BLaER1 (cell line): Measurements from ENCODE around the gene KRTAP21-1.
"Not testable (repeated sequence)": the region's sequence is repeated elsewhere in the genome, so short reads cannot be mapped to it uniquely, and the experiment has no call there.

Experiments
- H3K27ac ChIP-seq: shearing (Covaris generic); formaldehyde crosslinking; 2 replicates; pipeline ENCODE4 v1.8.1; 2022
- H3K27me3 ChIP-seq: shearing (Covaris generic); formaldehyde crosslinking; 2 replicates; pipeline ENCODE4 v1.8.1; 2022
- H3K36me3 ChIP-seq: shearing (Covaris generic); formaldehyde crosslinking; 2 replicates; pipeline ENCODE4 v1.8.1; 2022
- H3K4me1 ChIP-seq: shearing (Covaris generic); formaldehyde crosslinking; 2 replicates; pipeline ENCODE4 v1.8.1; 2022
- H3K4me2 ChIP-seq: shearing (Covaris generic); formaldehyde crosslinking; 2 replicates; pipeline ENCODE4 v1.8.1; 2022
- H3K4me3 ChIP-seq: shearing (Covaris generic); formaldehyde crosslinking; 2 replicates; pipeline ENCODE4 v1.8.1; 2022
- H3K9ac ChIP-seq: shearing (Covaris generic); formaldehyde crosslinking; 2 replicates; pipeline ENCODE4 v1.8.1; 2022
- H3K9me3 ChIP-seq: shearing (Covaris generic); formaldehyde crosslinking; 2 replicates; pipeline ENCODE4 v1.8.1; 2022
- H4K20me1 ChIP-seq: shearing (Covaris generic); formaldehyde crosslinking; 2 replicates; pipeline ENCODE4 v1.8.1; 2022
- Cebpa-rat ChIP-seq: shearing (Covaris generic); IDR thresholded peaks from 2 replicates; pipeline ENCODE4 v1.8.1; 2022

Gene KRTAP21-1

GRCh38 chr21:30755328-30755727, at the start of gene KRTAP21-1:
TSS of gene KRTAP21-1 (minus strand) at chr21:30755428. CDS start at chr21:30755378, 50 bp downstream.
- not testable (repeated sequence) for H3K4me1 ChIP-seq, H3K9me3 ChIP-seq

DNA sequence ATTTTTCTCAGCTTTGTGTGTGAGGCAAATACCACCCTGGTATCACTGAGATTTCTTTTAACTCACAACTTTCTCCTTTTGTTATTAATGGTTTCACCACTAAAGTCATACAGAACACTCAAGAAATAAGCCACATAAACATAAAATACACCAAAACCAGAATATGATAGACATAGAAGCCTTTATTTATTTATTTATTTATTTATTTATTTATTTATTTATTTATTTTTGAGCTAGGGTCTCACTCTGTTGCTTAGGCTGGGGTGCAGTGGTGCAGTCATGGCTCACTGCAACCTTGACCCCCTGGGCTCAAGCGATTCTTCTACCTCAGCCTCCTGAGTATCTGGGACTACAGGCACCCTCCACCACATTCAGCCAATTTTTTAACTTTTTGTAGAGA, 45.4 kb upstream of the KRTAP21-1 start:
- no peak overlapping the region for H3K27ac ChIP-seq
- H3K36me3 ChIP-seq: no peaks in the 10 kb centered on the region
- H3K4me3 ChIP-seq: no peak overlapping the region
- H4K20me1 ChIP-seq: no peaks in the 10 kb centered on the region
- H3K27me3 ChIP-seq: no peaks in the 10 kb centered on the region
- H3K9ac ChIP-seq: no peak overlapping the region
- H3K4me2 ChIP-seq: no peak overlapping the region
- H3K4me1 ChIP-seq: no peaks in the 10 kb centered on the region
- no peaks in the 10 kb centered on the region for H3K9me3 ChIP-seq
- TF ChIP-seq Cebpa-rat: no peak

More at GRCh38 chr21:30755328-30755727, at the start of gene KRTAP21-1:
- H3K27ac ChIP-seq, H3K36me3 ChIP-seq, H3K9ac ChIP-seq, H4K20me1 ChIP-seq, H3K4me2 ChIP-seq, H3K4me3 ChIP-seq, H3K27me3 ChIP-seq: not testable (repeated sequence)

DNA sequence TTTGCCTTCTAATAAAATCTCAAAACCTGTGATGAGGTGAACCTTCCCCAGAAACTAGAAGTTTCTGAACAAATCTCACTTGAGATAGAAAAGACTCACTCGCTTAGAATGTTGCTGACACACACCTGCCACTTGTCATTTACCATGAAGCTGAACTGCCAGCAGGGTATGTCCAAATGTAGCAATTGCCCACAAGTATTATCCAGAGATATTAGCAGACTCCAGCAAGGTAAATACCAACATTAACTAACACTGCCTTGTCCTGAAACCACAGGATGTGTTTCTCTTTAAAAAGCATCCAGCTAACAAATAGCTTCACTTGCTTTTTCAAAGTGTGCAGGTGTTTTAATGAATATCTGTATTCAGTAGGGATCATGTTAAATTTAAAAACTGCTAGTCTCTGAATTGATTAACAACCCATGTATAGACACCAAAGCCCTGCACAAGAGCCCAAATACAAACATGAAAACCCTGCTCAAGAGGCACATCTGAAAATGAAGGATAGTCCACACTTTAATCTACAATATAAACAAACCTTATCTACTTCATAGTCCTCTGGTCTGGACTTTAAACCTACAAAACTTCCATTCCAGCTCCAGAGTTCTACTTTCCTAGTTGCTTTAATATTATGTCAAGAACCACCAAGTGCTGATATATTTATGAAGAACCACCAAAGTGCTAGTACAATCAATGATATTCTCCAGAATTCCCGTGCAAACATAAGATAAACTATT, 38.5 kb upstream of the KRTAP21-1 start:
- H3K4me3 ChIP-seq: no peak overlapping the region
- H4K20me1 ChIP-seq: no peaks in the 10 kb centered on the region
- no peaks in the 10 kb centered on the region for H3K9me3 ChIP-seq
- no peaks in the 10 kb centered on the region for H3K4me1 ChIP-seq
- H3K27ac ChIP-seq: no peak overlapping the region
- H3K4me2 ChIP-seq: no peak overlapping the region
- no peaks in the 10 kb centered on the region for H3K36me3 ChIP-seq
- no peak for TF ChIP-seq Cebpa-rat
- H3K9ac ChIP-seq: no peak overlapping the region
- no peaks in the 10 kb centered on the region for H3K27me3 ChIP-seq

DNA sequence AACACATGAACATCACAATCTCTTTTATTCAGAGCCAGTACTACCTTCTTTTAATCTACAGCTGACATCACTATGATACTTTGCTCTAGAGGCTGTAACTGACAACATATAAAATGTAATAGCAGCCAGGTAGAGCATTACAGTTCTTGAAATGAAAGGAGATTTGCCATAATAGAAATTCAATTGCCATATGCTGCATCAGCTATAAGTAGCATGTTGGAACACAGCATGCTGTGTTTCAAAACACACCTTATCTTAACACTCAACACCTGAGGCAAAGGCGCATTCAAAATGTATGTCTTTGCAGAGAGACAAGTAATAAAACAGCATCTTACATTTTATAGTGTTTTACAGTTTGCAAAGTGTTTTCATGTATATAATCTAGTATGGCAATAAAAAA, 24.0 kb upstream of the KRTAP21-1 start:
- TF ChIP-seq Cebpa-rat: no peak
- no peaks in the 10 kb centered on the region for H3K36me3 ChIP-seq
- no peak overlapping the region for H3K4me2 ChIP-seq
- H4K20me1 ChIP-seq: no peaks in the 10 kb centered on the region
- no peaks in the 10 kb centered on the region for H3K4me1 ChIP-seq
- H3K9me3 ChIP-seq: no peaks in the 10 kb centered on the region
- no peak overlapping the region for H3K9ac ChIP-seq
- no peak overlapping the region for H3K27ac ChIP-seq
- H3K4me3 ChIP-seq: no peak overlapping the region
- H3K27me3 ChIP-seq: no peaks in the 10 kb centered on the region

DNA sequence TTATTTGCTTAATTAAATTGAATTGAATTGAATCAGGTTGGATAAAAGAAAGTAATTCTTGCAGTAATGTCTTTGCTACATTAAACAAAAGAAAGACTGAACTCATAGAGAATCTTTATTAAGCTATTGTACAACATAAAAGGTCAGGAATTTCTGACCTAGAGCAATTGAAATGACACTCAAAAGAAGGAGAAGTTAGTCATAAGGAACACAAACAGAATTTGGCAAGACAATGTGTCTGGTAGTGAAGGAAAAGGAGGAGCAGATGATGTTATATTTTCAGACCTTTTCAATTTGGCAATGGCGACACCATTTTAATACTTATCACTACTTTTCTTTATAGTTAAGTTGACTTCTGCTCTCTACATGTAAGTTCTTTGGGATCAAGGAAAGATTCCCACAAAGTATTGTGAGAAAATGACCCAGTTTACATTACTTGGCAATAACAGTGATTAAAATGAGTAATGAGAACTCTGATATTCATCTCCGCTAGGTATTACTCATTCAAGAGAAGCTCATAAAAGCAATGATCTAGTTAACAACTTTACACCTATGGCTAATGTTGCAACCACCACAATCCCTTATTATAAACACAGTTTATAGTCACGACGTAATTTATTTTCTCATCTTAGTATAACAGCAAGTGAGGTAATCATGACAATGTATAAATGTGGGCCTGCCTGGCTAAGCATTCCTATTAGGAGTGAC, 14.7 kb upstream of the KRTAP21-1 start:
- Histone ChIP-seq H3K27me3 (no peaks in the 10 kb centered on the region), H3K4me2 (no peak overlapping the region), H3K4me3 (no peak overlapping the region), H4K20me1 (no peaks in the 10 kb centered on the region), H3K4me1 (no peaks in the 10 kb centered on the region), H3K36me3 (no peaks in the 10 kb centered on the region), H3K27ac (no peak overlapping the region), H3K9me3 (no peaks in the 10 kb centered on the region), H3K9ac (no peak overlapping the region)
- no peak for TF ChIP-seq Cebpa-rat

GRCh38 chr21:30760776-30761175, 5.5 kb upstream of the KRTAP21-1 start:
- no peaks in the 10 kb centered on the region for H3K9me3 ChIP-seq
- no peaks in the 10 kb centered on the region for H3K36me3 ChIP-seq
- H3K27me3 ChIP-seq: no peaks in the 10 kb centered on the region
- no peak overlapping the region for H3K4me2 ChIP-seq
- no peaks in the 10 kb centered on the region for H4K20me1 ChIP-seq
- no peaks in the 10 kb centered on the region for H3K4me1 ChIP-seq
- no peak overlapping the region for H3K4me3 ChIP-seq
- H3K27ac ChIP-seq: no peak overlapping the region
- H3K9ac ChIP-seq: no peak overlapping the region
- TF ChIP-seq Cebpa-rat: no peak

- H3K4me3 ChIP-seq: no peak overlapping the region
- no peaks in the 10 kb centered on the region for H3K4me1 ChIP-seq
- no peak overlapping the region for H3K4me2 ChIP-seq
- H3K9me3 ChIP-seq: no peaks in the 10 kb centered on the region
- no peaks in the 10 kb centered on the region for H3K27me3 ChIP-seq
- no peaks in the 10 kb centered on the region for H3K36me3 ChIP-seq
- no peak for TF ChIP-seq Cebpa-rat
- H3K27ac ChIP-seq: no peak overlapping the region
- H3K9ac ChIP-seq: no peak overlapping the region
- no peaks in the 10 kb centered on the region for H4K20me1 ChIP-seq
Observed at GRCh38 chr21:30758306-30758705, 3.1 kb upstream of the KRTAP21-1 start.

GRCh38 chr21:30747159-30747558, 8.1 kb downstream of the KRTAP21-1 start, which contains the start of gene KRTAP21-2:
TSS of gene KRTAP21-2 (minus strand) at chr21:30747259. CDS start at chr21:30747202, 57 bp downstream.
- no peak within 1 kb of the TSS for H3K9ac ChIP-seq
- H4K20me1 ChIP-seq: no peaks in the 10 kb centered on the region
- H3K36me3 ChIP-seq: no peaks in the 10 kb centered on the region
- TF ChIP-seq Cebpa-rat: no peak
- H3K4me2 ChIP-seq: no peak within 1 kb of the TSS
- no peak within 1 kb of the TSS for H3K4me3 ChIP-seq
- no peaks in the 10 kb centered on the region for H3K9me3 ChIP-seq
- H3K27me3 ChIP-seq: no peaks in the 10 kb centered on the region
- no peaks in the 10 kb centered on the region; the same call in 1 of the 2 replicates for H3K4me1 ChIP-seq
- H3K27ac ChIP-seq: no peak within 1 kb of the TSS

DNA sequence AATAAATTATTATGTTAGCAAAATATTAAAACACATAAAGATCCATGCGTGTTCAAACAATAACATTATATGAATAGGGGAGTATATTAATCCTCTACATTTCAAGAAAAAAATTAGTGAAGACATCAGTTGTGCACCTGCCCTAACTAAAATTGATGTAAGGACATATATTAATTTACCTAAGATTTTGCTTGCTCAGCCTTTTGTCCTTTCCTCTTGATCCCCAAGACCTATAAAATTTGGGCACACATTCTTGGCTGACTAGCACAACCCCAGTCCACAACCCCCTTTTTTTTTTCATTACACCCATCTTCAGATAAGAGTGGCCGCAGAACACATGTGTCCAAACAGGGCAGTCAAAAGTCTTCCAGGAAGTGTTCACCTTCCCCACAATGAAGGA, 14.8 kb downstream of the KRTAP21-1 start:
- H4K20me1 ChIP-seq: no peaks in the 10 kb centered on the region
- H3K9ac ChIP-seq: no peak overlapping the region
- H3K9me3 ChIP-seq: no peaks in the 10 kb centered on the region
- no peak for TF ChIP-seq Cebpa-rat
- H3K27me3 ChIP-seq: no peaks in the 10 kb centered on the region
- no peak overlapping the region for H3K4me2 ChIP-seq
- no peaks in the 10 kb centered on the region for H3K36me3 ChIP-seq
- H3K4me1 ChIP-seq: no peaks in the 10 kb centered on the region
- H3K4me3 ChIP-seq: no peak overlapping the region
- H3K27ac ChIP-seq: no peak overlapping the region

- H3K36me3 ChIP-seq: no peaks in the 10 kb centered on the region
- H3K9ac ChIP-seq: no peak overlapping the region
- H3K27ac ChIP-seq: no peak overlapping the region
- no peaks in the 10 kb centered on the region for H3K27me3 ChIP-seq
- H3K4me2 ChIP-seq: no peak overlapping the region
- H3K9me3 ChIP-seq: no peaks in the 10 kb centered on the region
- no peak overlapping the region for H3K4me3 ChIP-seq
- no peaks in the 10 kb centered on the region for H4K20me1 ChIP-seq
- H3K4me1 ChIP-seq: no peaks in the 10 kb centered on the region
- no peak for TF ChIP-seq Cebpa-rat
Observed at GRCh38 chr21:30733026-30733425, 22.2 kb downstream of the KRTAP21-1 start.
